ENCODE data around the gene PSMA6. TPM values are rescaled to one million over a fixed set of nuclear protein-coding genes. Genes with fewer than 3 reads are reported as not detected.
"Not testable (repeated sequence)": the region's sequence is repeated elsewhere in the genome, so short reads cannot be mapped to it uniquely, and the experiment has no call there.

Gene PSMA6
- total and polyA plus RNA-seq, 2 donors (not counting 1 experiment from before 2014, with no cell fraction given) = 190 to 225 TPM

- Histone ChIP-seq H2AFZ (ENCODE audit: low read length) (no peak overlapping the region), H3K36me3 (ENCODE audit: control insufficient read depth, insufficient read depth, low read length) (no peaks in the 10 kb centered on the region), H3K9ac (ENCODE audit: insufficient read depth, low read length) (no peak overlapping the region), H3K4me2 (ENCODE audit: extremely low read depth, insufficient read depth, low read length) (no peak overlapping the region), H3K27me3 (ENCODE audit: control insufficient read depth, insufficient read depth, low read length) (no peaks in the 10 kb centered on the region), H4K20me1 (ENCODE audit: control insufficient read depth, extremely low read depth, insufficient read depth, low read length) (no peaks in the 10 kb centered on the region), H3K4me1 (ENCODE audit: control insufficient read depth, extremely low read depth, insufficient read depth, low read length) (peaks cover under 1% of the 10 kb centered on the region), H3K9me3 (ENCODE audit: control insufficient read depth, insufficient read depth, low read depth, low read length) (no peaks in the 10 kb centered on the region), H3K79me2 (ENCODE audit: control insufficient read depth, insufficient read depth, low read length) (no peaks in the 10 kb centered on the region), H3K4me3 (replicated peaks in 1 of 4; ENCODE audit: control extremely low read depth in 1 of 4, insufficient read depth in 1 of 4, low read depth in 3 of 4, low read length in 4 of 4) (no peak overlapping the region), H3K27ac (ENCODE audit: insufficient read depth, low read length) (no peak overlapping the region)
- DNase-seq (ENCODE audit: low read depth in 2 of 2) = no peak
- TF ChIP-seq CTCF (conservative IDR thresholded peaks at IDR 0.05 in 1 of 2, IDR thresholded peaks at IDR 0.05 in 1 of 2; ENCODE audit: low read depth in 1 of 2, low read length in 2 of 2) (no peak), EZH2 (IDR thresholded peaks at IDR 0.05; ENCODE audit: low read length, missing control alignments) (no peak)
Observed at GRCh38 chr14:35347323-35348043, 55.3 kb downstream of the PSMA6 start.

- H3K9ac ChIP-seq (ENCODE audit: insufficient read depth, low read length); H2AFZ ChIP-seq (ENCODE audit: low read length); H3K27ac ChIP-seq (ENCODE audit: insufficient read depth, low read length); H3K4me2 ChIP-seq (ENCODE audit: extremely low read depth, insufficient read depth, low read length); H3K9me3 ChIP-seq (ENCODE audit: control insufficient read depth, insufficient read depth, low read depth, low read length); H4K20me1 ChIP-seq (ENCODE audit: control insufficient read depth, extremely low read depth, insufficient read depth, low read length); H3K79me2 ChIP-seq (ENCODE audit: control insufficient read depth, insufficient read depth, low read length); H3K4me3 ChIP-seq (replicated peaks in 1 of 4; ENCODE audit: control extremely low read depth in 1 of 4, insufficient read depth in 1 of 4, low read depth in 3 of 4, low read length in 4 of 4); DNase-seq (ENCODE audit: low read depth in 2 of 2); H3K36me3 ChIP-seq (ENCODE audit: control insufficient read depth, insufficient read depth, low read length); H3K4me1 ChIP-seq (ENCODE audit: control insufficient read depth, extremely low read depth, insufficient read depth, low read length); H3K27me3 ChIP-seq (ENCODE audit: control insufficient read depth, insufficient read depth, low read length): not testable (repeated sequence)
Observed at GRCh38 chr14:35348044-35348380, 55.8 kb downstream of the PSMA6 start.

- H3K4me1 ChIP-seq (ENCODE audit: control insufficient read depth, extremely low read depth, insufficient read depth, low read length) = no peaks in the 10 kb centered on the region
- no peaks in the 10 kb centered on the region for H3K36me3 ChIP-seq (ENCODE audit: control insufficient read depth, insufficient read depth, low read length)
- H3K27me3 ChIP-seq (ENCODE audit: control insufficient read depth, insufficient read depth, low read length) = no peaks in the 10 kb centered on the region
- no peaks in the 10 kb centered on the region for H4K20me1 ChIP-seq (ENCODE audit: control insufficient read depth, extremely low read depth, insufficient read depth, low read length)
- H3K27ac ChIP-seq (ENCODE audit: insufficient read depth, low read length) = no peak overlapping the region
- H3K4me3 ChIP-seq (replicated peaks in 1 of 4; ENCODE audit: control extremely low read depth in 1 of 4, insufficient read depth in 1 of 4, low read depth in 3 of 4, low read length in 4 of 4) = no peak overlapping the region
- H3K79me2 ChIP-seq (ENCODE audit: control insufficient read depth, insufficient read depth, low read length) = no peaks in the 10 kb centered on the region
- no peak for DNase-seq (ENCODE audit: low read depth in 2 of 2)
- TF ChIP-seq CTCF (conservative IDR thresholded peaks at IDR 0.05 in 1 of 2, IDR thresholded peaks at IDR 0.05 in 1 of 2; ENCODE audit: low read depth in 1 of 2, low read length in 2 of 2) (no peak), EZH2 (IDR thresholded peaks at IDR 0.05; ENCODE audit: low read length, missing control alignments) (no peak)
- no peak overlapping the region for H2AFZ ChIP-seq (ENCODE audit: low read length)
- no peak overlapping the region for H3K4me2 ChIP-seq (ENCODE audit: extremely low read depth, insufficient read depth, low read length)
- H3K9me3 ChIP-seq (ENCODE audit: control insufficient read depth, insufficient read depth, low read depth, low read length) = no peaks in the 10 kb centered on the region
- no peak overlapping the region for H3K9ac ChIP-seq (ENCODE audit: insufficient read depth, low read length)
Observed at GRCh38 chr14:35349496-35350365, 57.5 kb downstream of the PSMA6 start.
